HepG2 (cell line): Measurements from ENCODE around the gene E2F3. TPM values are rescaled to one million over a fixed set of nuclear protein-coding genes. Genes with fewer than 3 reads are reported as not detected.

ENCODE experiments used
- ELF3 ChIP-seq: IDR thresholded peaks from 2 replicates; pipeline ENCODE4 v1.6.1; 2016; ENCODE audit warnings: missing genetic modification reagents, missing compliant biosample characterization
- FIP1L1 ChIP-seq: fragments of 200-400 bp; formaldehyde crosslinking; IDR thresholded peaks from 2 replicates; pipeline ENCODE4 v1.6.1; 2018; ENCODE audit warnings: low read depth, mild to moderate bottlenecking, low read length, moderate library complexity, borderline replicate concordance; ENCODE audit not compliant: insufficient read depth
- KAT7 ChIP-seq: IDR thresholded peaks from 2 replicates; pipeline ENCODE4 v1.6.1; 2018; ENCODE audit warnings: borderline replicate concordance, missing compliant biosample characterization
- KLF9 ChIP-seq: IDR thresholded peaks from 2 replicates; pipeline ENCODE4 v1.6.1; 2016; ENCODE audit warnings: low read depth
- SPEN ChIP-seq: sonication (generic); formaldehyde crosslinking; IDR thresholded peaks from 2 replicates; pipeline ENCODE4 v1.5.1; 2020; ENCODE audit warnings: low read depth, mild to moderate bottlenecking, missing genetic modification reagents
- TSC22D2 ChIP-seq: sonication (generic); formaldehyde crosslinking; IDR thresholded peaks from 2 replicates; pipeline ENCODE4 v1.5.1; 2020; ENCODE audit warnings: missing genetic modification reagents, mild to moderate bottlenecking, borderline replicate concordance
- ZNF737 ChIP-seq: sonication (generic); formaldehyde crosslinking; IDR thresholded peaks from 2 replicates; pipeline ENCODE4 v1.5.0; 2020; ENCODE audit warnings: missing genetic modification reagents, mild to moderate bottlenecking, borderline replicate concordance
- polyA plus RNA-seq, 8 experiments: library from polyadenylated mRNA; depleted of rRNA in 3 of 8; stranded (reverse) in 7 of 8; unstranded in 1 of 8; fragments of >200 nt; fragmentation: Illumina TruSeq in 4 of 8; extraction: Trizol in 4 of 8; gene quantifications; 2 replicates each; pipeline versions ENCODE4 v1.2.1 to v1.2.3, GENCODE V29; 2011 to 2016; ENCODE audit warnings: low read depth in 4 of 8, missing spikeins in 1 of 8, mixed read lengths in 1 of 8; ENCODE audit not compliant: insufficient read depth in 1 of 8
- total RNA-seq, 5 experiments: library from RNA; depleted of rRNA; stranded (reverse); fragments of >200 nt; fragmentation: Illumina TruSeq; extraction: Trizol; gene quantifications; 2 replicates each; pipeline ENCODE4 v1.2.3, GENCODE V29; 2016; ENCODE audit warnings: low read depth in 1 of 5
- TF ChIP-seq, protein P1 (sequence below): sonication (generic); formaldehyde crosslinking; IDR thresholded peaks from one replicate; pipeline ENCODE4 v1.5.1; 2020; ENCODE audit warnings: mild to moderate bottlenecking, missing genetic modification reagents; ENCODE audit errors: not compliant biosample characterization
- TF ChIP-seq, protein P2 (sequence below): IDR thresholded peaks from 2 replicates; pipeline ENCODE4 v1.6.1; 2016; ENCODE audit warnings: mild to moderate bottlenecking, missing biosample characterization, missing genetic modification reagents

The E2F3 gene
- total and polyA plus RNA-seq, 2 of the 13 experiments (the other 11 are each of a cell fraction or from before 2014, with no cell fraction given): 8.5 to 12.7 TPM

DNA sequence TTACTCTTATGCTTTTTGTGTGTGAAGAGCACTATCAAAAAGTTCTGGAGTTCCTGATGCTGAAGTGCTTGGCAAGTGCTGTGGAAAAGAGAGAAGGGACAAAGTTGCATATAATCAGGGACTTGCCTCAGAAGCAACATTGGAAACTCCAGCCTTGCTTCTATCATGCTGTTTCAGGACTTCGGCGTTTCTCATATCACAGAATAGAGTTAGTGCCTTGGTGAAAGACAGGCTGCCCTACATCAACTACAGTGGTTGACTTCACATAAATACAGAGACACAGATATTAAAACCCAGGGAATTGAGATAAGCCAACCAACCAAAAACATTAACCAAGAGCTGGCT lies 96.3 kb downstream of the E2F3 start (continued):
- TF ChIP-seq, protein P1, sequence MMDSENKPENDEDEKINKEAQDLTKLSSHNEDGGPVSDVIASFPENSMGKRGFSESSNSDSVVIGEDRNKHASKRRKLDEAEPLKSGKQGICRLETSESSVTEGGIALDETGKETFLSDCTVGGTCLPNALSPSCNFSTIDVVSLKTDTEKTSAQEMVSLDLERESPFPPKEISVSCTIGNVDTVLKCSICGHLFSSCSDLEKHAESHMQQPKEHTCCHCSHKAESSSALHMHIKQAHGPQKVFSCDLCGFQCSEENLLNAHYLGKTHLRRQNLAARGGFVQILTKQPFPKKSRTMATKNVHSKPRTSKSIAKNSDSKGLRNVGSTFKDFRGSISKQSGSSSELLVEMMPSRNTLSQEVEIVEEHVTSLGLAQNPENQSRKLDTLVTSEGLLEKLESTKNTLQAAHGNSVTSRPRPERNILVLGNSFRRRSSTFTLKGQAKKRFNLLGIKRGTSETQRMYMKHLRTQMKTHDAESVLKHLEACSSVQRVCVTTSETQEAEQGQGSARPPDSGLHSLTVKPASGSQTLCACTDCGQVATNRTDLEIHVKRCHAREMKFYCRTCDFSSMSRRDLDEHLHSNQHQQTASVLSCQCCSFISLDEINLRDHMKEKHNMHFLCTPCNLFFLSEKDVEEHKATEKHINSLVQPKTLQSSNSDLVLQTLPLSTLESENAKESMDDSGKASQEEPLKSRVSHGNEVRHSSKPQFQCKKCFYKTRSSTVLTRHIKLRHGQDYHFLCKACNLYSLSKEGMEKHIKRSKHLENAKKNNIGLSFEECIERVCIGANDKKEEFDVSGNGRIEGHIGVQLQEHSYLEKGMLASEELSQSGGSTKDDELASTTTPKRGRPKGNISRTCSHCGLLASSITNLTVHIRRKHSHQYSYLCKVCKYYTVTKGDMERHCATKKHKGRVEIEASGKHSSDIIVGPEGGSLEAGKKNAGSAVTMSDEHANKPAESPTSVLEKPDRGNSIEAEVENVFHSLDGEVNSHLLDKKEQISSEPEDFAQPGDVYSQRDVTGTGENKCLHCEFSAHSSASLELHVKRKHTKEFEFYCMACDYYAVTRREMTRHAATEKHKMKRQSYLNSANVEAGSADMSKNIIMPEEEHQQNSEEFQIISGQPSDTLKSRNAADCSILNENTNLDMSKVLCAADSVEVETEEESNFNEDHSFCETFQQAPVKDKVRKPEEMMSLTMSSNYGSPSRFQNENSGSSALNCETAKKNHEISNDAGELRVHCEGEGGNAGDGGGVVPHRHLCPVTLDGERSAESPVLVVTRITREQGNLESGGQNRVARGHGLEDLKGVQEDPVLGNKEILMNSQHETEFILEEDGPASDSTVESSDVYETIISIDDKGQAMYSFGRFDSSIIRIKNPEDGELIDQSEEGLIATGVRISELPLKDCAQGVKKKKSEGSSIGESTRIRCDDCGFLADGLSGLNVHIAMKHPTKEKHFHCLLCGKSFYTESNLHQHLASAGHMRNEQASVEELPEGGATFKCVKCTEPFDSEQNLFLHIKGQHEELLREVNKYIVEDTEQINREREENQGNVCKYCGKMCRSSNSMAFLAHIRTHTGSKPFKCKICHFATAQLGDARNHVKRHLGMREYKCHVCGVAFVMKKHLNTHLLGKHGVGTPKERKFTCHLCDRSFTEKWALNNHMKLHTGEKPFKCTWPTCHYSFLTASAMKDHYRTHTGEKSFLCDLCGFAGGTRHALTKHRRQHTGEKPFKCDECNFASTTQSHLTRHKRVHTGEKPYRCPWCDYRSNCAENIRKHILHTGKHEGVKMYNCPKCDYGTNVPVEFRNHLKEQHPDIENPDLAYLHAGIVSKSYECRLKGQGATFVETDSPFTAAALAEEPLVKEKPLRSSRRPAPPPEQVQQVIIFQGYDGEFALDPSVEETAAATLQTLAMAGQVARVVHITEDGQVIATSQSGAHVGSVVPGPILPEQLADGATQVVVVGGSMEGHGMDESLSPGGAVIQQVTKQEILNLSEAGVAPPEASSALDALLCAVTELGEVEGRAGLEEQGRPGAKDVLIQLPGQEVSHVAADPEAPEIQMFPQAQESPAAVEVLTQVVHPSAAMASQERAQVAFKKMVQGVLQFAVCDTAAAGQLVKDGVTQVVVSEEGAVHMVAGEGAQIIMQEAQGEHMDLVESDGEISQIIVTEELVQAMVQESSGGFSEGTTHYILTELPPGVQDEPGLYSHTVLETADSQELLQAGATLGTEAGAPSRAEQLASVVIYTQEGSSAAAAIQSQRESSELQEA (CRISPR knock-in tag): no peak
- TF ChIP-seq KLF9 (CRISPR knock-in tag): no peak
- no peak for TF ChIP-seq TSC22D2 (CRISPR knock-in tag)
- no peak for TF ChIP-seq SPEN (CRISPR knock-in tag)
- no peak for TF ChIP-seq ELF3 (CRISPR knock-in tag)
- TF ChIP-seq FIP1L1: no peak
- TF ChIP-seq KAT7 (CRISPR knock-in tag): no peak
- TF ChIP-seq, protein P2, sequence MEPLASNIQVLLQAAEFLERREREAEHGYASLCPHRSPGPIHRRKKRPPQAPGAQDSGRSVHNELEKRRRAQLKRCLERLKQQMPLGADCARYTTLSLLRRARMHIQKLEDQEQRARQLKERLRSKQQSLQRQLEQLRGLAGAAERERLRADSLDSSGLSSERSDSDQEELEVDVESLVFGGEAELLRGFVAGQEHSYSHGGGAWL (CRISPR knock-in tag): no peak
- no peak for TF ChIP-seq ZNF737
